A673 (cell line): ENCODE results near the gene REN. TPM values are rescaled to one million over a fixed set of nuclear protein-coding genes. Genes with fewer than 3 reads are reported as not detected.
A peak's percentile ranks its signal among the peaks of the same experiment; 100 is the strongest.

Experiments
- BruUV-seq: library from RNA; stranded (reverse); fragments of 400-500 nt; replicated peaks from 2 replicates; lab custom pipeline; 2021; lab: Mats Ljungman, UMichigan
- CTCF ChIA-PET: fragments of 300-600 bp; sonication (Branson Sonifier 250); formaldehyde crosslinking; loops from one replicate; lab custom pipeline; 2022; ENCODE audit warnings: antibody characterized with exemption; lab: Charles Lee
- POLR2A ChIA-PET: fragments of 300-600 bp; sonication (Branson Sonifier 250); formaldehyde crosslinking; loops from one replicate; lab custom pipeline; 2022; ENCODE audit warnings: antibody characterized with exemption; ENCODE audit not compliant: low non-redundant PET; lab: Charles Lee
- DNase-seq: peaks from one replicate; pipeline ENCODE4 v3.0.0-alpha.2; 2015; ENCODE audit warnings: low spot score
- H3K27ac ChIP-seq: fragments of 200-600 bp; sonication (generic); 2 replicates; pipeline ENCODE4 v1.5.1; 2016; ENCODE audit warnings: mixed run types, low read depth, mild to moderate bottlenecking, mixed read lengths, antibody characterized with exemption, low read length; ENCODE audit not compliant: poor library complexity, severe bottlenecking
- H3K27me3 ChIP-seq: fragments of 200-600 bp; sonication (generic); replicated peaks from 2 replicates; pipeline ENCODE4 v1.6.1; 2017; ENCODE audit warnings: mixed run types, low read depth, mild to moderate bottlenecking, mixed read lengths, antibody characterized with exemption, low read length; ENCODE audit not compliant: insufficient read depth, poor library complexity
- H3K36me3 ChIP-seq: fragments of 200-600 bp; sonication (generic); 2 replicates; pipeline ENCODE4 v1.6.1; 2016; ENCODE audit warnings: mixed run types, mild to moderate bottlenecking, mixed read lengths, antibody characterized with exemption, low read length; ENCODE audit not compliant: insufficient read depth, poor library complexity, severe bottlenecking
- H3K4me1 ChIP-seq: fragments of 200-600 bp; sonication (generic); 2 replicates; pipeline ENCODE4 v1.6.1; 2017; ENCODE audit warnings: mixed run types, mild to moderate bottlenecking, mixed read lengths, antibody characterized with exemption, low read length; ENCODE audit not compliant: insufficient read depth, poor library complexity, severe bottlenecking
- H3K4me3 ChIP-seq: fragments of 200-600 bp; sonication (generic); 2 replicates; pipeline ENCODE4 v1.5.1; 2016; ENCODE audit warnings: low read depth, mixed run types, mild to moderate bottlenecking, mixed read lengths, low read length; ENCODE audit not compliant: poor library complexity, severe bottlenecking
- H3K9me3 ChIP-seq: fragments of 200-600 bp; sonication (generic); 2 replicates; pipeline ENCODE4 v1.6.1; 2016; ENCODE audit warnings: mixed run types, low read depth, mild to moderate bottlenecking, mixed read lengths, antibody characterized with exemption, low read length; ENCODE audit not compliant: poor library complexity, severe bottlenecking
- EZH2 ChIP-seq: fragments of 200-600 bp; sonication (generic); IDR thresholded peaks from 2 replicates; pipeline ENCODE4 v1.6.1; 2017; ENCODE audit warnings: borderline replicate concordance, low read depth, mild to moderate bottlenecking, mixed read lengths, antibody characterized with exemption, low read length; ENCODE audit not compliant: poor library complexity, severe bottlenecking
- intact Hi-C: fragments of 100-400 bp; cut with micrococcal nuclease; formaldehyde crosslinking; loops from one replicate; pipeline ENCODE4 v1.10.0; 2022; ENCODE audit not compliant: unreplicated experiment
- total RNA-seq: library from RNA; stranded (reverse); gene quantifications from 2 replicates; pipeline ENCODE4 v1.2.3, GENCODE V29; 2021
- TF ChIP-seq, protein P1 (sequence below): fragments of 300-800, 200-600 bp; sonication (generic); conservative IDR thresholded peaks from 2 replicates; pipeline ENCODE4 v1.5.1; 2017; ENCODE audit warnings: low read depth, mild to moderate bottlenecking, antibody characterized with exemption, low read length, moderate library complexity, mixed read lengths

Gene REN
- total RNA-seq, 1 experiment from 2014 or later, result not detected

GRCh38 chr1:204211046-204211445 lies 44.9 kb upstream of the REN start:
- H3K4me3 ChIP-seq, result no peak overlapping the region
- CTCF ChIA-PET, result no interaction called here
- no TSS peak for BruUV-seq
- peaks cover 7% of the 10 kb centered on the region for H3K4me1 ChIP-seq
- H3K9me3 ChIP-seq, result no peaks in the 10 kb centered on the region
- no peak for DNase-seq
- no peaks in the 10 kb centered on the region for H3K36me3 ChIP-seq
- TF ChIP-seq, protein P1, sequence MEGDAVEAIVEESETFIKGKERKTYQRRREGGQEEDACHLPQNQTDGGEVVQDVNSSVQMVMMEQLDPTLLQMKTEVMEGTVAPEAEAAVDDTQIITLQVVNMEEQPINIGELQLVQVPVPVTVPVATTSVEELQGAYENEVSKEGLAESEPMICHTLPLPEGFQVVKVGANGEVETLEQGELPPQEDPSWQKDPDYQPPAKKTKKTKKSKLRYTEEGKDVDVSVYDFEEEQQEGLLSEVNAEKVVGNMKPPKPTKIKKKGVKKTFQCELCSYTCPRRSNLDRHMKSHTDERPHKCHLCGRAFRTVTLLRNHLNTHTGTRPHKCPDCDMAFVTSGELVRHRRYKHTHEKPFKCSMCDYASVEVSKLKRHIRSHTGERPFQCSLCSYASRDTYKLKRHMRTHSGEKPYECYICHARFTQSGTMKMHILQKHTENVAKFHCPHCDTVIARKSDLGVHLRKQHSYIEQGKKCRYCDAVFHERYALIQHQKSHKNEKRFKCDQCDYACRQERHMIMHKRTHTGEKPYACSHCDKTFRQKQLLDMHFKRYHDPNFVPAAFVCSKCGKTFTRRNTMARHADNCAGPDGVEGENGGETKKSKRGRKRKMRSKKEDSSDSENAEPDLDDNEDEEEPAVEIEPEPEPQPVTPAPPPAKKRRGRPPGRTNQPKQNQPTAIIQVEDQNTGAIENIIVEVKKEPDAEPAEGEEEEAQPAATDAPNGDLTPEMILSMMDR, result no peak
- no peak for TF ChIP-seq EZH2
- intact Hi-C loops, result loop anchor here (5.0 kb wide), 1 partner anchor 291 kb away; no protein-coding TSS in a partner anchor
- H3K27me3 ChIP-seq, result no peaks in the 10 kb centered on the region
- POLR2A ChIA-PET, result no interaction called here
- H3K27ac ChIP-seq, result no peak overlapping the region

- Histone ChIP-seq H3K4me1 (no peaks in the 10 kb centered on the region), H3K27ac (no peak overlapping the region), H3K27me3 (peaks cover 16% of the 10 kb centered on the region), H3K4me3 (no peak overlapping the region), H3K9me3 (no peaks in the 10 kb centered on the region), H3K36me3 (no peaks in the 10 kb centered on the region)
- intact Hi-C loops, result loop anchor here (1.0 kb wide), 2 partner anchors 45 to 346 kb away; partner anchors contain the start of gene SNRPE
- TF ChIP-seq, protein P1, result peak; percentile 94
- TF ChIP-seq EZH2, result no peak
- ChIA-PET CTCF (interaction anchor here (0.5 to 1.7 kb wide), 9 partner anchors 12 to 156 kb away, joined by 3 to 11 read pairs (median 4); no protein-coding TSS in a partner anchor), POLR2A (no interaction called here)
- peak; percentile 52 for DNase-seq
- no TSS peak for BruUV-seq
Observed at GRCh38 chr1:204207136-204207616, 41.0 kb upstream of the REN start.

DNA sequence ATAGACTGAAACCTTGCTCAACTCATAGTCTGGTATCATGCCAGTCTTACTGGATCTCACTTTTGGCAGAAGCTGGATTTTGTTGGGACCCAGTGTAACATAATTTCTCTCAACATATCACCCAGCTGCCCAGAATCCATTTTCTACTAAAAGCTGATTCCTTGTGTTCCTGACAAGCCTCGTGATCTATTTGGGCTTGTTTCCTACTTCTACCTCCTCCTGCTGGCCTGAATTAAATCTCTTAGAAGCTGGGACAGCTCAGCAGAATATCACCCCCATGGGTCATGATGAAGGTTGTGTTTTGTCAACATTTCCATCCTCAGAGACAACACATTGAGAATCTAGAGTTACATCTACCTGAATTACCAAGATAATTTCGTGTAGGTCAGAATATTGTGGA lies 40.0 kb upstream of the REN start:
- BruUV-seq, result no TSS peak
- no peaks in the 10 kb centered on the region for H3K36me3 ChIP-seq
- H3K27me3 ChIP-seq, result peaks cover 16% of the 10 kb centered on the region
- H3K4me1 ChIP-seq, result no peaks in the 10 kb centered on the region
- intact Hi-C loops, result no loop called here
- ChIA-PET CTCF (interaction anchor here (1.1 to 1.7 kb wide), 3 partner anchors 17 to 43 kb away, joined by 3 to 11 read pairs (median 6); no protein-coding TSS in a partner anchor), POLR2A (no interaction called here)
- TF ChIP-seq, protein P1, result no peak
- no peak for TF ChIP-seq EZH2
- peak; percentile 17 for DNase-seq
- H3K27ac ChIP-seq, result no peak overlapping the region
- H3K4me3 ChIP-seq, result no peak overlapping the region
- H3K9me3 ChIP-seq, result no peaks in the 10 kb centered on the region
